SU-DHL-6 (cell line): ENCODE results near the gene SLX4IP.

Experiments used
- H2AFZ ChIP-seq: fragments of 200-600 bp; sonication (generic); 2 replicates; pipeline ENCODE4 v1.6.1; 2014; ENCODE audit warnings: low read depth, mild to moderate bottlenecking, moderate library complexity, mixed read lengths, antibody characterized with exemption, low read length; ENCODE audit not compliant: severe bottlenecking
- H3F3A ChIP-seq: fragments of 200-600 bp; shearing (Covaris generic); 2 replicates; pipeline ENCODE4 v1.6.0; 2016; ENCODE audit warnings: antibody characterized with exemption, mild to moderate bottlenecking; ENCODE audit not compliant: insufficient read depth
- H3K27ac ChIP-seq: fragments of 200-600 bp; sonication (generic); 2 replicates; pipeline ENCODE4 v1.5.1; 2016; ENCODE audit warnings: low read depth, mild to moderate bottlenecking, low read length, moderate library complexity, mixed read lengths
- H3K27me3 ChIP-seq: fragments of 200-600 bp; sonication (generic), shearing (Covaris generic); 2 replicates; pipeline ENCODE4 v1.6.0; 2014; ENCODE audit warnings: mild to moderate bottlenecking, low read length
- H3K36me3 ChIP-seq: fragments of 200-600 bp; sonication (generic); 2 replicates; pipeline ENCODE4 v1.6.1; 2014; ENCODE audit warnings: mild to moderate bottlenecking, low read length, mixed read lengths
- H3K4me2 ChIP-seq: fragments of 300-600, 200-600 bp; shearing (Covaris generic), sonication (generic); 2 replicates; pipeline ENCODE4 v1.6.0; 2014; ENCODE audit warnings: low read length, low read depth, mild to moderate bottlenecking; ENCODE audit not compliant: poor library complexity, severe bottlenecking
- H3K4me3 ChIP-seq: fragments of 200-600 bp; sonication (generic); 2 replicates; pipeline ENCODE4 v1.5.1; 2014; ENCODE audit warnings: antibody characterized with exemption, low read length, mild to moderate bottlenecking, mixed read lengths; ENCODE audit not compliant: insufficient read depth, poor library complexity, severe bottlenecking
- H3K79me2 ChIP-seq: fragments of 200-600 bp; sonication (generic); 2 replicates; pipeline ENCODE4 v1.6.1; 2014; ENCODE audit warnings: mild to moderate bottlenecking, low read length, moderate library complexity; ENCODE audit not compliant: insufficient read depth
- H3K9ac ChIP-seq: fragments of 200-600 bp; sonication (generic); 2 replicates; pipeline ENCODE4 v1.7.0; 2014; ENCODE audit warnings: mild to moderate bottlenecking, low read length
- H3K9me2 ChIP-seq: fragments of 200-600 bp; sonication (generic); replicated peaks from 2 replicates; pipeline ENCODE4 v1.6.1; 2014; ENCODE audit warnings: low read length; ENCODE audit not compliant: insufficient read depth
- H3K9me3 ChIP-seq: fragments of 200-600 bp; sonication (generic); 2 replicates; pipeline ENCODE4 v1.6.1; 2014; ENCODE audit warnings: low read length, mixed read lengths; ENCODE audit not compliant: insufficient read depth
- H4K20me1 ChIP-seq: fragments of 200-600 bp; sonication (generic); 2 replicates; pipeline ENCODE4 v1.6.1; 2014; ENCODE audit warnings: low read depth, mild to moderate bottlenecking, antibody characterized with exemption, low read length, moderate library complexity, mixed read lengths
- CTCF ChIP-seq: fragments of 200-600 bp; sonication (generic); IDR thresholded peaks from one replicate; pipeline ENCODE4 v1.5.1; 2017; ENCODE audit warnings: antibody characterized with exemption, mild to moderate bottlenecking, low read length, moderate library complexity; ENCODE audit not compliant: insufficient read depth, poor library complexity, severe bottlenecking
- EZH2phosphoT487 ChIP-seq: fragments of 200-600 bp; sonication (generic), shearing (Covaris generic); conservative IDR thresholded peaks from 2 replicates; pipeline ENCODE4 v1.6.1; 2018; ENCODE audit warnings: mild to moderate bottlenecking, antibody characterized with exemption, low read length, moderate library complexity, mixed read lengths

The SLX4IP gene

GRCh38 chr20:10402938-10403608 lies 32.0 kb upstream of the SLX4IP start:
- Histone ChIP-seq H3K27me3 (no peaks in the 10 kb centered on the region), H3K9me3 (no peaks in the 10 kb centered on the region), H3F3A (no peaks in the 10 kb centered on the region), H3K27ac (no peak overlapping the region), H2AFZ (no peak overlapping the region), H4K20me1 (no peaks in the 10 kb centered on the region), H3K9me2 (no peaks in the 10 kb centered on the region), H3K9ac (no peak overlapping the region), H3K36me3 (peaks cover 6% of the 10 kb centered on the region; the same call in 1 of the 2 replicates), H3K4me3 (no peak overlapping the region), H3K79me2 (no peaks in the 10 kb centered on the region), H3K4me2 (no peak overlapping the region)
- no peak for TF ChIP-seq EZH2phosphoT487
- TF ChIP-seq CTCF, result no peak

GRCh38 chr20:10404023-10404628 lies 31.0 kb upstream of the SLX4IP start:
- H3K27ac ChIP-seq, result no peak overlapping the region
- no peak overlapping the region for H3K4me3 ChIP-seq
- no peak overlapping the region for H3K4me2 ChIP-seq
- H3K9me2 ChIP-seq, result no peaks in the 10 kb centered on the region
- no peak for TF ChIP-seq CTCF
- no peak for TF ChIP-seq EZH2phosphoT487
- H3F3A ChIP-seq, result no peaks in the 10 kb centered on the region
- no peak overlapping the region for H3K9ac ChIP-seq
- H3K27me3 ChIP-seq, result no peaks in the 10 kb centered on the region
- H3K36me3 ChIP-seq, result peaks cover 6% of the 10 kb centered on the region; the same call in 1 of the 2 replicates
- no peaks in the 10 kb centered on the region for H4K20me1 ChIP-seq
- no peaks in the 10 kb centered on the region for H3K79me2 ChIP-seq
- no peak overlapping the region for H2AFZ ChIP-seq
- no peaks in the 10 kb centered on the region for H3K9me3 ChIP-seq

GRCh38 chr20:10404959-10405530 lies 30.1 kb upstream of the SLX4IP start:
- Histone ChIP-seq H3K27ac (no peak overlapping the region), H3K9ac (no peak overlapping the region), H3K4me2 (no peak overlapping the region), H3K9me2 (no peaks in the 10 kb centered on the region), H3K4me3 (no peak overlapping the region), H3K79me2 (no peaks in the 10 kb centered on the region), H3F3A (no peaks in the 10 kb centered on the region), H4K20me1 (no peaks in the 10 kb centered on the region), H2AFZ (no peak overlapping the region), H3K36me3 (peaks cover 6% of the 10 kb centered on the region; the same call in 1 of the 2 replicates), H3K9me3 (no peaks in the 10 kb centered on the region), H3K27me3 (no peaks in the 10 kb centered on the region)
- TF ChIP-seq CTCF (no peak), EZH2phosphoT487 (no peak)
